Measurements from ENCODE around the gene POLRMT. TPM values are rescaled to one million over a fixed set of nuclear protein-coding genes. Genes with fewer than 3 reads are reported as not detected.

Gene POLRMT
- total RNA-seq, 1 donor from 2014 or later, result 45.3 TPM

DNA sequence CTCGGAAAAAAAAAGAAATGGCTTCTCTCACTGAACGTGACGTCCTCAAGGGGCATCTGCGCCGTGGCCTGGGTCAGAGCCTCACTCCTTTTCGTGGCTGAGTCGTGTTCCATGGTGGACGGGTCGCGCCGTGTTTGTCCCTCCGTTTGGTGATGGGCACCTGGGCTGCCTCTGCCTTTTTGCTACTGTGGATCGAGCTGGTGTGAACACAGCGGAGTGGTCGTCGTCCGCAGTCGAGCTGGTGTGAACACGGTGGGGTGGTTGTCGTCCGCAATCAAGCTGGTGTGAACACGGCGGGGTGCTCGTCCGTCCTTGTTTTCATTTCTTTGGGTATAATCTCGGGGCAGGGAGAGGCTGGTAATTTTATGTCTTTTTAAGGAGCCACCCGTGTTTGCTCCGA, 32.0 kb downstream of the POLRMT start:
- no peak overlapping the region for H3K27ac Mint-ChIP-seq (ENCODE audit: unreplicated experiment)

DNA sequence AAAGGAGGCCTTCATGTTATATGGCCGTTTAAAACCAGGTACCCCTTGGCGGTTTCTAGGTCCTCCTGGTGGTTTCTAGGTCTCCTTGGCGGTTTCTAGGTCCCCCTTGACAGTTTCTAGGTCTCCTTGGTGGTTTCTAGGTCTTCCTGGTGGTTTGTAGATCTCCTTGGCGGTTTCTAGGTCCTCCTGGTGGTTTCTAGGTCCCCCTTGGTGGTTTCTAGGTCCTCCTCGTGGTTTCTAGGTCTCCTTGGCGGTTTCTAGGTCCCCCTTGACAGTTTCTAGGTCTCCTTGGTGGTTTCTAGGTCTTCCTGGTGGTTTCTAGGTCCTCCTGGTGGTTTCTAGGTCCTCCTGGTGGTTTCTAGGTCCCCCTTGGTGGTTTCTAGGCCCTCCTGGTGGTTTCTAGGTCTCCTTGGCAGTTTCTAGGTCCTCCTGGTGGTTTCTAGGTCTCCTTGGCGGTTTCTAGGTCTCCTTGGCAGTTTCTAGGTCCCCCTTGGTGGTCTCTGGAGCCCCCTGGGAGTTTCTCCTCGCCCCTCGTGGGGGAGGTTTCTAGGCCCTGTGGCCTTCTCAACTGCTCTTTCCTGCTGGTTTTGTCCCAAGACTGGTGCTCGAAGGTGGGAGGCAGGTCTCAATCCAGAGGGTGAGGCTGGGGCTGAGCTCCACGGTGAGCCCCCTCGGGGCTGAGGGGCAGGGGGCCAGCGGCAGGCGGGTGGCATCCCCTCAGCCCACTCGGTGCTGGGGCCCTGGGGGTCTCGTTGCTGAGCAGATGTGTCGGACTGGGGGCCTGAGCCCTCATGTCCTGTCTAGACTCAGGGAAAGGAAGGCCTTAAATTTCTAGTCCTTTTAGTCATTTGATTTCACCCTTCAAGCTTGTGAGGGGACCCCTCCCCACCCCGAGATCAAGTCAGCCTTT, 35.7 kb downstream of the POLRMT start:
- DNase-seq (ENCODE audit: low read depth) (no peak), FAIRE-seq (no peak)
- peaks cover 8% of the 10 kb centered on the region for H3K9me3 Mint-ChIP-seq (ENCODE audit: unreplicated experiment)
- no peak overlapping the region for H2AFZ ChIP-seq (ENCODE audit: low read depth, low read length)
- H3K4me2 ChIP-seq (ENCODE audit: low read length), result no peak overlapping the region
- H3K4me3 ChIP-seq (ENCODE audit: insufficient read depth, low read depth, low read length), result no peak overlapping the region
- H3K27ac ChIP-seq (ENCODE audit: low read depth, low read length), result no peak overlapping the region
- no peak overlapping the region for H3K9ac ChIP-seq (ENCODE audit: low read length)
- H3K79me2 ChIP-seq (ENCODE audit: insufficient read depth, low read length), result no peaks in the 10 kb centered on the region
- peaks cover 52% of the 10 kb centered on the region for H4K20me1 ChIP-seq (ENCODE audit: insufficient read depth, low read length)
- H3K27me3 ChIP-seq (ENCODE audit: insufficient read depth, low read length), result peaks cover 3% of the 10 kb centered on the region
- no peaks in the 10 kb centered on the region for H3K36me3 ChIP-seq (ENCODE audit: insufficient read depth, low read length)
- H3K9me3 ChIP-seq (ENCODE audit: insufficient read depth, low read depth, low read length), result no peaks in the 10 kb centered on the region
- peaks cover 26% of the 10 kb centered on the region for H3K27me3 Mint-ChIP-seq (ENCODE audit: low read depth, unreplicated experiment)
- H3K36me3 Mint-ChIP-seq (ENCODE audit: low read depth, unreplicated experiment), result peaks cover 6% of the 10 kb centered on the region
- H3K4me1 Mint-ChIP-seq (ENCODE audit: low read depth, unreplicated experiment), result no peaks in the 10 kb centered on the region
- H3K27ac Mint-ChIP-seq (ENCODE audit: unreplicated experiment), result no peak overlapping the region
- no peak for TF ChIP-seq EZH2 (IDR thresholded peaks at IDR 0.05; ENCODE audit: insufficient read depth, low read length)
- TF ChIP-seq, protein P1, sequence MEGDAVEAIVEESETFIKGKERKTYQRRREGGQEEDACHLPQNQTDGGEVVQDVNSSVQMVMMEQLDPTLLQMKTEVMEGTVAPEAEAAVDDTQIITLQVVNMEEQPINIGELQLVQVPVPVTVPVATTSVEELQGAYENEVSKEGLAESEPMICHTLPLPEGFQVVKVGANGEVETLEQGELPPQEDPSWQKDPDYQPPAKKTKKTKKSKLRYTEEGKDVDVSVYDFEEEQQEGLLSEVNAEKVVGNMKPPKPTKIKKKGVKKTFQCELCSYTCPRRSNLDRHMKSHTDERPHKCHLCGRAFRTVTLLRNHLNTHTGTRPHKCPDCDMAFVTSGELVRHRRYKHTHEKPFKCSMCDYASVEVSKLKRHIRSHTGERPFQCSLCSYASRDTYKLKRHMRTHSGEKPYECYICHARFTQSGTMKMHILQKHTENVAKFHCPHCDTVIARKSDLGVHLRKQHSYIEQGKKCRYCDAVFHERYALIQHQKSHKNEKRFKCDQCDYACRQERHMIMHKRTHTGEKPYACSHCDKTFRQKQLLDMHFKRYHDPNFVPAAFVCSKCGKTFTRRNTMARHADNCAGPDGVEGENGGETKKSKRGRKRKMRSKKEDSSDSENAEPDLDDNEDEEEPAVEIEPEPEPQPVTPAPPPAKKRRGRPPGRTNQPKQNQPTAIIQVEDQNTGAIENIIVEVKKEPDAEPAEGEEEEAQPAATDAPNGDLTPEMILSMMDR (IDR thresholded peaks at IDR 0.05; ENCODE audit: insufficient read depth, low read depth, low read length), result no peak
- H3K4me1 ChIP-seq (ENCODE audit: insufficient read depth, low read length), result no peaks in the 10 kb centered on the region
- H3K4me3 Mint-ChIP-seq (ENCODE audit: unreplicated experiment), result no peak overlapping the region

More for the DNA sequence above, 32.0 kb downstream of the POLRMT start:
- Histone ChIP-seq H3K9me3 (ENCODE audit: insufficient read depth, low read depth, low read length) (no peaks in the 10 kb centered on the region), H3K79me2 (ENCODE audit: insufficient read depth, low read length) (no peaks in the 10 kb centered on the region), H3K36me3 (ENCODE audit: insufficient read depth, low read length) (no peaks in the 10 kb centered on the region), H3K4me3 (ENCODE audit: insufficient read depth, low read depth, low read length) (no peak overlapping the region), H3K27ac (ENCODE audit: low read depth, low read length) (no peak overlapping the region), H4K20me1 (ENCODE audit: insufficient read depth, low read length) (peaks cover 20% of the 10 kb centered on the region), H3K4me1 (ENCODE audit: insufficient read depth, low read length) (no peaks in the 10 kb centered on the region), H3K9ac (ENCODE audit: low read length) (no peak overlapping the region), H3K4me2 (ENCODE audit: low read length) (no peak overlapping the region), H2AFZ (ENCODE audit: low read depth, low read length) (no peak overlapping the region), H3K27me3 (ENCODE audit: insufficient read depth, low read length) (peaks cover 3% of the 10 kb centered on the region)
- FAIRE-seq (no peak), DNase-seq (ENCODE audit: low read depth) (no peak)
- Mint-ChIP-seq H3K4me1 (ENCODE audit: low read depth, unreplicated experiment) (no peaks in the 10 kb centered on the region), H3K36me3 (ENCODE audit: low read depth, unreplicated experiment) (peaks cover 6% of the 10 kb centered on the region), H3K4me3 (ENCODE audit: unreplicated experiment) (no peak overlapping the region), H3K9me3 (ENCODE audit: unreplicated experiment) (peaks cover 8% of the 10 kb centered on the region), H3K27me3 (ENCODE audit: low read depth, unreplicated experiment) (peaks cover 5% of the 10 kb centered on the region)
- no peak for TF ChIP-seq EZH2 (IDR thresholded peaks at IDR 0.05; ENCODE audit: insufficient read depth, low read length)
- TF ChIP-seq, protein P1 (IDR thresholded peaks at IDR 0.05; ENCODE audit: insufficient read depth, low read depth, low read length), result no peak

DNA sequence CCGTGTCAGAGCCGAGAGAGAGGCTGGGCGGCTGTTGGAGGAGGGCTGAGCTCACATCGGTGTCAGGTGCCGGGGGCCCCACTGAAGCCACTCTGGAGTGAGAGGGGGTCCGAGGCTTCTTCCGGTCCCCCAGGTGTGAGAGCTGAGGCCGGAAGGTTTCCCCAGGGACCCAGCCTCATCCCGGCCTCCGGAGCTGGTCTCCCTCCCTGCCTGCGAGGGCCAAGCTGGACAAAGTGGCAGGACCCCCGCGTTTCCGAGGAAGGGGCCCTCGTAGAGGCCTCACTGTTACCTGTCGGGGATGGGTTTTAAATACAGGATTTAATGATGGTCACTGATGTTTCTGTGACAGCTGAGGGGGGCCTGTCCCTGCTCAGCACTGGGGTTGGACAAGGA, 37.1 kb downstream of the POLRMT start:
- FAIRE-seq (no peak), DNase-seq (ENCODE audit: low read depth) (no peak)
- no peaks in the 10 kb centered on the region for H3K9me3 ChIP-seq (ENCODE audit: insufficient read depth, low read depth, low read length)
- H3K79me2 ChIP-seq (ENCODE audit: insufficient read depth, low read length), result no peaks in the 10 kb centered on the region
- TF ChIP-seq, protein P1 (IDR thresholded peaks at IDR 0.05; ENCODE audit: insufficient read depth, low read depth, low read length), result no peak
- TF ChIP-seq EZH2 (IDR thresholded peaks at IDR 0.05; ENCODE audit: insufficient read depth, low read length), result no peak
- H3K4me1 ChIP-seq (ENCODE audit: insufficient read depth, low read length), result peaks cover 4% of the 10 kb centered on the region
- no peaks in the 10 kb centered on the region for H3K36me3 ChIP-seq (ENCODE audit: insufficient read depth, low read length)
- peaks cover 3% of the 10 kb centered on the region for H3K27me3 ChIP-seq (ENCODE audit: insufficient read depth, low read length)
- no peaks in the 10 kb centered on the region for H3K4me1 Mint-ChIP-seq (ENCODE audit: low read depth, unreplicated experiment)
- no peak overlapping the region for H3K27ac ChIP-seq (ENCODE audit: low read depth, low read length)
- H4K20me1 ChIP-seq (ENCODE audit: insufficient read depth, low read length), result peaks cover 66% of the 10 kb centered on the region
- no peak overlapping the region for H3K4me2 ChIP-seq (ENCODE audit: low read length)
- no peak overlapping the region for H2AFZ ChIP-seq (ENCODE audit: low read depth, low read length)
- peaks cover 7% of the 10 kb centered on the region for H3K9me3 Mint-ChIP-seq (ENCODE audit: unreplicated experiment)
- H3K4me3 Mint-ChIP-seq (ENCODE audit: unreplicated experiment), result no peak overlapping the region
- H3K9ac ChIP-seq (ENCODE audit: low read length), result no peak overlapping the region
- peaks cover 32% of the 10 kb centered on the region for H3K27me3 Mint-ChIP-seq (ENCODE audit: low read depth, unreplicated experiment)
- no peak overlapping the region for H3K27ac Mint-ChIP-seq (ENCODE audit: unreplicated experiment)
- no peak overlapping the region for H3K4me3 ChIP-seq (ENCODE audit: insufficient read depth, low read depth, low read length)
- H3K36me3 Mint-ChIP-seq (ENCODE audit: low read depth, unreplicated experiment), result peaks cover 1% of the 10 kb centered on the region

All from astrocyte (in vitro differentiated cells and primary cell).